ENCODE results near the gene SLC39A1.

Gene SLC39A1

DNA sequence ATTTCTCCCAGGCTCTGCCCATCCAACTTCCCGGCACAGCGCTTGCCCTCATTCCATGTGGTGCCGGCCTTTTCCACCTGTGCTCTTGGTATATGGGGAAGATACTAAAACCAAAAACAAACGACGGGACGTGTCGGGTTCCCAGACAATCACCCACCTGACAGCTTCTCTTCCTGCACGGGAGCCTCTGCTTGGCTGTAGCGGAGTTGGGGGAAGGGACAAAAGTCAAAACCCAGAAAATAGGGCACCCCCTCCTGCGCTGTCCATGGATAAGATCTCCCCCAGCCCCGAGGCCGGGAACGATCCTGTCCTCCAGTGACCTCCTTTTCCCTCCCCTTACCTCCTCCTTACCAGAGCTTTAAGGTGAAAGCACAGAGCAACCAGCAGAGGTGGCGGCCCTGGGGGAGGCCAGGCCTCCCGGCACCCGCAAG, 13.5 kb upstream of the SLC39A1 start:
- DNase-seq, result no peak

DNA sequence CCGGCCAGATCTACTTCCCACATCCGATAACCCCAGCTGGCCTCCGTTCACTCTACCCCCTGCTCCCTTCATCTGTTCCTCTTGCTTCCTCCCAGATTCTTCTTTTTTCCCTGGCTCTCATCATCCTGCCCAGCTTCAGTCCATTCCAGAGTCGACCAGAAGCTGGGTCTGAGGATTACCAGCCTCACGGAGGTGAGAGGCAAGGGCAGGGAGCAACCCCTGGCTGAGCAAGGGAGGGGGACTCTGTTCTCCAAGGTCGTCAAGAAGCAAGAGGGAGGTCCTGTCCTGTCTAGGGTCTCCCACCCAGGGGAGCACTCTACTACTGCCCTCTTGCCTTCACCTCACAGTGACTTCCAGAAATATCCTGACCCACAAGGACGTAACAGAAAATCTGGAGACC, 10.2 kb upstream of the SLC39A1 start:
- no peak for DNase-seq

DNA sequence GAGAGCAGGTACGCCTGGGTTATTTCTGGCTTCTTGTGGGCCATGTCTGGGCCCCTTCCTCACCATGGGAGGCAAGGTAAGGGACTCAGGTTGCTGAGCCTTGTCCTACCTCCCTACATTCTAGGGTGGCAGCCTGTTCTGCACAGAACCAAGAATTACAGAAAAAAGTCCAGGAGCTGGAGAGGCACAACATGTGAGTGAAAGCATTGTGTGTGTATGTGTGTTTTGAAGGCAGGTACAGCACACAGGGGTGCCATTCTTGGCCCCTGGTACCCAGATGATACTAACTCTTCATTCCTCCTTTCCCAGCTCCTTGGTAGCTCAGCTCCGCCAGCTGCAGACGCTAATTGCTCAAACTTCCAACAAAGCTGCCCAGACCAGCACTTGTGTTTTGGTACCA, 9.7 kb upstream of the SLC39A1 start:
- DNase-seq, result no peak

DNA sequence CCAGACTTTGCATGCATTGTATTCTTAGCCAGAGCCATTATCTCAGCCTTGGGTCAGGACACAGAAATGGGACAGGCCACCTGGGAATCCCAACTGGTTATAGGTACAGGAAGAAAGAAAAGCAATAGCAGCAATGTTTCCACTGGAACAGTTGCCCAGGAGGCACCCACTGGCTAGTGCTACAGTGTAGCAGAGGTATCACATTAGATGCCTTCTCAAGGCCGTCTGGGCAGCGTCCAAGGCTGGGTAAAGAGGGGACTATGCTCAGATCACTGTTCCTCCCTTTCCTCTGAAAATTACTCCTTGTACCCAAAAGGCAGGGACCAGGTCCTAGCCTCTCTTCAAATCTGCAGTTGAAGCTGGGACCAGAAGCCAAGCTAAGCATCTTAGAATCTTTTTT, 7.0 kb upstream of the SLC39A1 start:
- no peak for DNase-seq

DNA sequence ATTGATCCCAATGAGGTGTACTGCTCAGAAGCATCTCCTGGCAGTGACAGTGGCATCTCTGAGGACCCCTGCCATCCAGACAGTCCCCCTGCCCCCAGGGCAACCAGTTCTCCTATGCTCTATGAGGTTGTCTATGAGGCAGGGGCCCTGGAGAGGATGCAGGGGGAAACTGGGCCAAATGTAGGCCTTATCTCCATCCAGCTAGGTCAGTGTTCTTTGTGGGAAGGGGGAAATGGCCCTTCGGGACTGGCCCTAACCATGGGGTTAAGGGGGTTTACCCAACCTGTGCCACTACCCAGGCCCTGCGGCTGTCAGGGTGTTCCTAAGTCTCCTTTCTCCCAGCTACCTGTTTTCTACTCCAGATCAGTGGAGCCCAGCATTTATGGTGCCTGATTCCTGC, 5.6 kb upstream of the SLC39A1 start:
- no peak for DNase-seq

DNA sequence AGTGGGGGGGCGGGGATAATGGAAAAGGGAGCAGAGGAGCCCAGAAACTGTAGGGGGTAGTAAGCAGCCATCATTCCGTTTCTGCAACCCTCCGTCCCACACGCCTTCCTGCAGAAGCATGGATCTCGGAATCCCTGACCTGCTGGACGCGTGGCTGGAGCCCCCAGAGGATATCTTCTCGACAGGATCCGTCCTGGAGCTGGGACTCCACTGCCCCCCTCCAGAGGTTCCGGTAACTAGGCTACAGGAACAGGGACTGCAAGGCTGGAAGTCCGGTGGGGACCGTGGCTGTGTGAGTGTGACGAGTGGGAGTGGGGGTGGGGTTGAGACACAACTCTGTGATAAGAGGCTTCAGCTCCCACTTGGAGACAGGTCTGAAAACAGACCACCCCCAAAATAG, 5.1 kb upstream of the SLC39A1 start:
- no peak for DNase-seq

DNA sequence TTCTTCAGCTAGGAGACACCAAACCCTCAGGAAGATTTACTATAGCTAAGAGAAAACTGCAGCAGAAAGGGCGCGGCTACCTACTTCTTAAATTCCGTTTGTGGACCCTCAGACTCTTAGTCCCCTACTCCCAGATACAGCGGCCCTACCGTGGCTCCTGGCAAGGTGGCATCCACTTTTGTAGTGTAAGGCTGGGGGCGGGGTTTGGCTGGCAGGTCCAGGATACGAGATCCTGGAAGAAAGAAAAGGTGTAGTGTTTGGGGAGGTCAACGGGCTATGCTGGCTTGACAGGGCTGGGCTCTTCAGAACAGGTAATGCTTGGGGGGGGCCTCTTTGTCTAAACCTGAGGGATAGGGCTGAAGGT, 4.6 kb upstream of the SLC39A1 start:
- DNase-seq, result no peak

DNA sequence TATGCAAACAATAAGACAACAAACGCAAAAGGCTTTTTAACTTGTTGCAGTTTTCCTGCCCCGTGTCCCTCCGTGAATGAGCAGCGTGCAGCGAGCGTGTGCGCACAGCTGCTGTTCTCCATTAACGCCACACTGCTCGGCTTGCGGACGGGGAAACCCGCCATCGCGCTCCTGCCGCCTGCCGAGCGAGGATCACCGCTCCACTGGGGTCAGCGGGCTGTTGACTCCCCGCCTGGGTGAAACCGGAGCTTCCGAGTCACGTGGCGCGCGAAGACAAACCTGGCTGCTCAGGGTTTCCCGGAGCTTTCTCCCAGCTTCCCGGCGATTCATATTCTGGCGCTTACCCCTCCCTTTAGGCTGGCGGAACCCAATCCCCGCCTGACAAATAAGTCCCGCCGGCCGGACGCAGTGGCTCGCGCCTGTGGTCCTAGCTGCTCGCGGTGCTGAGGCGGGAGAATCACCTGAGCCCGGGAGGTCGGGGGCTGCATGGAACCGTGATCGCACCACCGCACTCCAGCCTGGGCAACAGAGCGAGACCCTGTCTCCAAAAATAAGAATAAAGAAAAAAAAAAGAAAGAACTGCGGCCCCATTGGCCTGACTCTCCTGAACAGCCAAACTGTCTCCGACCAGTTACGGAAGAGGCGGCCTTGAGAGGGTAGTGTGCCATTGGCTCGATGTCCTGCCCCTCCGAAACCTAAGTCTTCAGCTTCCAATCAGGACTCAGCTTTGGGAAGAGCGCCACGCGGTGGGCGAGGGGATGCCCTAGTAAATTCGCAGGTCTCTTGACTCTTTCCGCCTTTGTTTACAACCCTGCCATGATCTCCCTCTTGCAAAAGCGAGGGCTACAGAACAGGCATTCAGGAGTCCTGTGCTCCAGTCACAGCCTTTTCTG, 4.0 kb upstream of the SLC39A1 start, which contains the start of gene CREB3L4:
Gene CREB3L4, plus strand, starts transcription at position 796 of the 893 bp plus-strand sequence. CDS start 624 bp downstream, outside the sequence.
- peak; percentile 67 to 79 for DNase-seq

DNA sequence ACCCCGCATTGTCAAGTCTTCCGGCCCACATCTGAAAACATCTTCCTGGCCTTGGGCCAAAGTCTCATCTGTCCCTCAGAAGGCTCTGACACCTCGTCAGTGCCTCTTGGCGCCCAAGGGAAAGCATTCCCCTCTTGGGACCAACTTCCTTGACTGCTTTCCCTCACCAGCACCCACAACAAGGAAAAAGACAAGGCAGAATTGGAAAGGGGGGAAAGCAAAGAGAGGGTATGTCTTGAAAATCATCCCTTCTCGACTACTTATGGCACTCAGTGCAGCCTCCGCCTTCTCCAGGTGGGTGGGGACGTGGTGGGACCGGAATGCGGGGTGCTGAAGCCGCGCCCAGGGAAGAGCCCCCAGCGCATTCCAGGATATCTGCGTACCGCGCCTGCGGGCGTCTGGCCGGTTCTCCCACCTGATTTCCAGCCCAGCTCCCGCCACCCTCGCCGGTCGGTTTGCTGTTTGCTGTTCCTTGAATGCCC, 554 bp upstream of the SLC39A1 start:
- DNase-seq, result no peak

DNA sequence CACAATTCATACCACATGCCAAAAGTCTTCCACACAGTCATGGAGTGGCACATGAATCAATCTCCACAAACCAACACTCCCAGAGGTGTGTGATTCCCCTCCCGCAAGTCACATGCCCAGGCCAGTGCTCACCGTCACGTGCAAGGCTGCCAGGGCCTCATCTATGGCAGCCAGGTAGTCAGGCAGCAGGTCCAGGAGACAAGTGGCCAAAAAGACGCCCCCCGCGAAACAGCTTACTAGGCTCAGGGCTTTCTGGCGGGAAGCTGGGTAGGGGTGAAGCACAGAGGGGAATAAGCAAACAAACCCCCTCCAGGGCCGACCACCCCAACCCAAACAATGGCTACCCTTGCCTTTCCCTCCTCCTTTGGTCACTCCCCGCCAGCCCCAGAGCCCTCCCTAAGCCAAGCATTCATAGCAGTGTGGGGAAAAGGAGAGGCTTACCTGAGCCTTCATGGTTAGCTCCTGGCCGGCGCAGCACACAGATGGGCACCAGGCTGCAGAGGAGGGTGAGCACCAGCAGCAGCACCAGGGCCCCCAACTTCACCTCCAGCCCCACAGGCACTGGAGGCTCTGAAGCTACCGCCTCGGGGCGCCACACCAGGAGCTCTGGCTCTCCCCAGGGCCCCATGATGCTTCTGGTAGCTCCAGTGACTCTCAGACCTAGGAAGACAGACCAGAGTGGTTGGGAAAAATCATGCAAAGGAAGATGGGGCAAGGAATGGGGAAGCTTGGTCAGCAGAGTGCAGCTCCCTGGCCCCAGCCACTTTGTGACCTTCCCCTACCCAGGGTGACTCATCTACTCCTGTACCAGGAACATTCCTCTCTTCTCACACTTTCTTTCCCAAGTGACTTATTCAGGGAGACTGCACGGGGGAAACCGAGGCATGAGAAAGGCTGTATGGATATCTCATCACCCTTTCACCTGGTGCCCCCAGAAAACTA, 978 bp downstream of the SLC39A1 start:
- no peak for DNase-seq

DNA sequence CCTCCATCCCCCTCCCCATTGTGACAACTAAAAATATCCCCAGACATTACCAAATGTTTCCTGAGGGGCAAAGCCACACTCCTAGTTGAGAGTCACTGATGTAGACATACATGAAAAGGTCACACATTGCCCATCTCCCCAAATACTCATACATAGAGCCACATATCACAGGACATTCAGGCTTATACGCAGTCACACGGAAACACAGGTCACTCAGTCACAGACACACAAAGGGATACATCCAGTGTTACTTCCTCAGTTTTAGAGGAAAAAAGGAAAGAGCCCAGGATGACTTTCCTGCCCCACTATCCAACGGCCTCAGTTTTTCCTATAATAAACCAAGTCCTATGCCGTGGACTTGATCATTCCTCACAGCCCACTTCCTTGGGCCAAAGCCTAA, 1.9 kb downstream of the SLC39A1 start:
- no peak for DNase-seq

DNA sequence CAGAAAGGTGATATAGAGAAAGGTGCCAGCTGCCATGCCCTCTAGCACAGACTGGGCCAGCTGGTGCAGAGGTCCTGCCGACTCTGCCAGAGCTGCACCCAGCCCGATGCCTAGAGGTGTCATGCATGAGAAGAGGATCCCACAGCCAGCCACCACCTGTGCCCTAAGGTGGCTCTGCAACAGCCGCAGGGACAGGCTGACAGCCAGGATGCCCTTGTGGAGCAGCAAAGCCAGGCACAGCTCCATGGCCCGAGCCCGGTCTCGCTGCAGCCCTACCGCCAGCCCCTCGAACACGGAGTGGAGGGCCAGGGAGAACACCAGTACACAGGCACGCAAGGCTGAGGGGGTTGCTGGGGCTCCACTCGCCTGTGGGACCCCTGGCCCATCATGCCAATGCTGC, 3.1 kb downstream of the SLC39A1 start:
- DNase-seq, result no peak

DNA sequence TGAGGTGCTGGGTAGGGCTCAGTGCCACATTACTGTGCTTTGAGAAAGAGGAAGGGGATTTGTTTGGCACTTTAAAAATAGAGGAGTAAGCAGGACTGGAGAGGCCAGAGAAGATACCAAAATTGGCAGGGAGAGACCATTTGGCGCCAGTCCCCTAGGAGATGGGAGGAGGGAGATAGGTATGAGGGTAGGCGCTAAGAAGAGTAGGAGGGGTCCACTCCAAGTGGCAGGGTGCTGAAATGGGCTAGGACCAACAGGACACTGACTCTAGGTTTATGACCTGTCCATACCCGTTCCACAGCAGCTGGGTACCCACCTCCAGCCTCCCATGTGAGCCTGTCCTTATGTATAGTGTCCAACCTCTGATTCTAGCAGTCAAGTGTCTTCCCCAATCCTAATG, 3.9 kb downstream of the SLC39A1 start:
- DNase-seq, result no peak

DNA sequence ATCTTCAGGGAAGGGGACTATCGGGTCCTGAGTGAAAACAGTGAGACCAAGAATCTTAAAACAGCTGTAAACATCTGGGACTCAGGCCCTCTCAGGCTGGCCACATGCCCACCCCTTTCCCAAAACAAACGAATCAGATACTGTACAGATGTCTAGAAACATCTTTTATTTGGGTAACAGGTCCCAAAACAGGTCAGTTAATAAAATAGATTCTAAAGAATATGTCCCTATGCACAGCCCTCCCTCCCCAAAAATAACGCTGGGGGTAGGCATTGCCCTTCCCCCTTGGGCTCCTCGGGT, 4.4 kb downstream of the SLC39A1 start:
- no peak for DNase-seq

DNA sequence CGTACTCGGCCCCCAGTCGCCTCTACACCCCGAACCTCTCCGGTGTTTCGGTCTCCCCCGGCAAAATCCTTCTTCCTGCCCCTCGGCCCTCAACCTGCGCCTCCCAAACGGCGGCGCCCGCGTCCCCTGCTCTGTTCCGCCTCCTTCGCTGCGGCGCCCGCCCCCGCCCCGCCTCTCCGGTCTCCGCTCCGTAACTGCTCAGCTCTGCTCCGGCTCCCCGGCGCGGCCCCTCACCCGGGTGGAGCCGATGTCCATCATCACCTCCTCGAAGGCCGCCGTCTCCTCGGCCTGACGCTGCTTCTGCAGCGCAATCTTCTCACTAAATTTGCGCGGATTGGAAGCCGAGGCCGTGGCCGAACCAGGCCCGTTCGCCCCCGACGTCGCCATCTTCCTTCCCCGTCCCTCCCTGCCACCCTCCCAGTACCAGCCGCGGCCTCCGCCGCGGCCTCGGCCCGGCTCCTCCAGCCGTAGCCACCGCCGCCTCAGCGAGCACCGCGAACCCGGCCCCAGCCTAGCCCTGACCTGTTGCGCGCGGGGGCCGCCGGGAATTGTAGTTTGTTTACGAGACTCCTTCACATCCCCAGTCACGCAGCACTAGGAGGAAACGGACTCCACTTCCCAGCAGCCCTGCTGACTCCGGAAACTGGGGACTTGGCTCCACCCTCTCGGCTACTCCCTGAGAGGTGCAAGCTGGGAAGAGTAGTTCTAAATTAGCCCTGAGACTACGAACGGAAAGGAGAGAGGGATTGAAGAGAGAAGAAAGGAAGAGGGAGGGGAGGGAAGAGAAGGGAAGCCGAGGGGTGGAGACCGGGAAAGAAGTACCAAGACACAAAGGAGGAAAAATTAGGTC, 5.0 kb downstream of the SLC39A1 start, which contains the start of gene CRTC2:
Gene CRTC2, minus strand, starts transcription at position 502 of the 850 bp plus-strand sequence. Its CDS starts 115 bp downstream, at position 387.
- DNase-seq, result peak; percentile 93 to 97

DNA sequence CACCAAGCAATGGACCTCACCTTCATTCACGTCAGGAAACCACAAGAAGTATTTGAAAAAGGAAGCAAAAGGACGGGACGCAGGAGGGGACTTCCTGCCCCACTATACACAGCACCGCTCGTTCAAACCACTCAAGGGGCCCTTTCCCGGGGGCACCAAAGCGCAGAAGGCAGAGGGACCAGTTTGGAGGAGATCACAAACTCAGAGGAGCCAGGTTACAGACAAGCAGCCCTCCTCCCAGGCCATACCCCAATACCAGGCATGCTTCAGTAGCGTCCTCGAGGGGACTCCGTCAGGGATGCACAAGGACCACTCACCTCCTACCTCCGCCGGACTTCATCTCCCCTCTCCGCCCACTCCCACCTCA, 5.6 kb downstream of the SLC39A1 start:
- DNase-seq, result peak; percentile 23 to 26

DNA sequence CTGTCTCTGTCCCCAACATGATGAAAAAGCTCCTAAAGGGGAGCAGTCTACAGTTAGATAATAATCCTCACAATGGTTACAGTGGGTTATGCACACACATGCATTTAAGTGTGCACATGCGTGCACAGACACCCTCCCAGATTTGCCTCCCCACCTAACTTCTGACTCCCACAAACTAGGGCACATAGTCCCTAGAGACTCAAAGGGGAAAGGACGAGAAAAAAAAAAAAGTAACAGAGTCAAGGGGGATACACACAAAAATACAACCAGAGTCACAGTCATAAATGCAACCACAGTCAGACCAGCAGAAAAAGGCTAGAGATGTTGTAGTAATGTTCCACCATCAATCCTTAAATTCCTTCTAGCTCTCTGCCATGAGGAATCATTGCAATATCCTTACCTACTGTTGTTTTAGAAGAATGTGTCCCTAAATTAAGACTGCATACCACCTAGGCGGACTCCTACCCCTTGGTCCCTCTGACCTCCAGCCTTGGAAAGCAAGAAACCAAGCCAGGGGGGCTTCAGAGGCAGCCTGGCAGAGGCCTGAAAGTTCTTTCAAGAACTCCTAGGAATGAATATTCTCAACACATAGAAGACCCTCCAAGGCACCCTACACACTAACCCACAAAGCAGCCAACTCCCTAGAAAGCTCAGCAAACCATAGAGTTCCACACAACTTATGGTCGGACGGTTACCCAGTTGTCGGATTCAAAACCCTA, 6.2 kb downstream of the SLC39A1 start:
- no peak for DNase-seq

DNA sequence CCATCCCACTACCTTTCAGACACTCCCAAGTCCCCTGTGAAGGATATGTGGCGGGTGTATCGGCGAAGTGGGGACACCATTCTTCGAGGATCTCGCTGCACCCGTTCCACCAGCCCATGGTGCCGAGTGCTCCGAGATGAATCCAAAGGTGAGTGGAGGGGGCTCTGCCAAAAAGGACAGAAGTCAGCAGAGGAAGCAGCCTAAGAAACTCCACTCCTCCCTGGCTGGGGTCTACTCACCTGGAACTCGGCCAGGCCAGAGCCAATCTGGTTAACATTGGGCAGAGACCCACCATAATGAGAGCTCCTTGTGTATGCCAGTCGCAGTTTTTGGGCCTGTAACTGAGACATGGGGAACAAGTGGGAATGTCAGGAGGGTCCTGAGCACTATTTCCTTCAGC, 8.5 kb downstream of the SLC39A1 start:
- no peak for DNase-seq

DNA sequence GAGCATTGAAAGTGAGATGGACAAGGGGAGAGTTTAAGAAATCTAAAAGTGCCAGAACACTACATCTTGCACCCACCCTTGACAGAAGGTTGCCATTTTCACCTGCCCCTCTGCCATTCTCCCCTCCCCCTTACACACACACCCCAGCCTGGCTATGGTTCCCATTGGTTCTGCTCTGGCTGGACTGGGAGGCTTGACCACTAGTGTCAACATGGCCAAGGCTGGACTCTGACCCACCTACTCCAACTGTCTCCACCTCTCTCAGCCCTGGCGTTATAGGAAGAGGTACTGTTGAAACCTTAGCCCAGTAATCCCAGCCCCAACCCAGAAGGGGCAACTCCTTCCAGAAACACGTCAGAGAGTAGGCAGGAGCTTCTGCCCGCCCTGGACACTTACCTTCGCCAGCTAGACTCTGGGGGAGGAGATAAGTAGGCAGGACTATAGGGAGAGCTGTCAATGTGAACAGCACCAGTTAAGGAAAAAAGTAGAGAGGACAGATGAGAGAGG, 9.4 kb downstream of the SLC39A1 start:
- no peak for DNase-seq

DNA sequence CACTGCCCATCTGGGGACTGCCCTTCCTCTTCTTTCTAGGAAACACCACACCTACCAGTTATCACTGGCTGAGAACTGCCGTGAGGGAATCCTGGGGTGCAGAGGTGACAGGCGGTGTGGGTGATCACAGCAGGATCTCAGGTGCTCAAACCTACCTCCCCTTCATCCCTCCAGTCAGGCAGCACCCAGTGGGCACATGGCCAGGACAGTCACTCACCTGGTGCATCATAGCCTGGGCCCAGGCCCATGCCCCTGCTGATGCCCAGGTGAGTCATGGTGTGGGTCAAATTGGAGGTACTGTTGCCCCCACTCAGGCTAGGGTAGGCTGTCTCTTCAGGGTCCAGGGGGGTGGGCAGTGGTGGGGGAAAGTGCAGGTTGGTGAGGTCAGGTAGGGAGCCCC, 11.5 kb downstream of the SLC39A1 start:
- no peak for DNase-seq

DNA sequence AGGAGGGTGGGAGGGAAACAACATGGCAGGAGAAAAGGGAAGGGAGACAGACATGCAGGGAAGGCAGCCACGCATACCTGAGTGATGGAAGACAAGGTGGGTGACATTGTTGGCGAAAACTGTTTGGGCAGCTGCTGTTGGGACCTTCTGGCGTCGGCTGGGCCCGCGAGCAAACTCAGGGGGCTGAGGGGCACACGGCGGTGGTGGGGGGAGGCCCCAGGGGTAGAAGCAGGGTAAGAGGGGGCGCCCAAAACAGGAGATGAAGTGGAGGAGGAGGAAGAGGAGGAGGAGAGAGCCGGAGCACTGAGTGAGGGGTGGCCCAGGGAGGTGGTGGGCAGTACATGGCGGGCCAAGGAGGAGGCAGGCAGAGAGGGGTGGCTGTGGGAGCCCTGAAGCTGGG, 12.2 kb downstream of the SLC39A1 start:
- no peak for DNase-seq
